Stimulated activated CD4-positive, alpha-beta T cell treated with anti-CD3 and anti-CD28 coated beads, TNF-alpha, amount 100 ng/mL, for 1 hour (primary cell): ENCODE measurements around the gene WASHC2A.
"Not testable (repeated sequence)": the region's sequence is repeated elsewhere in the genome, so short reads cannot be mapped to it uniquely, and the experiment has no call there.

Experiments used
- DNase-seq, 3 donors: peaks; one replicate each; pipeline ENCODE4 v3.0.0-alpha.2; 2020; ENCODE audit warnings: low read depth in 3 of 3, low spot score in 1 of 3

WASHC2A gene

GRCh38 chr10:50143512-50144174 lies 75.9 kb downstream of the WASHC2A start:
- DNase-seq: not testable (repeated sequence)

- not testable (repeated sequence) for DNase-seq
Observed at GRCh38 chr10:50145575-50145974, 77.8 kb downstream of the WASHC2A start.

- no peak for DNase-seq
Observed at GRCh38 chr10:50152792-50153272, 85.1 kb downstream of the WASHC2A start.

GRCh38 chr10:50157868-50158267 lies 90.1 kb downstream of the WASHC2A start:
- DNase-seq: not testable (repeated sequence)

- not testable (repeated sequence) for DNase-seq
Observed at GRCh38 chr10:50159856-50160255, 92.1 kb downstream of the WASHC2A start.

GRCh38 chr10:50165038-50165437 lies 97.3 kb downstream of the WASHC2A start:
- not testable (repeated sequence) for DNase-seq

- DNase-seq: not testable (repeated sequence)
Observed at GRCh38 chr10:50167833-50168232, 100.1 kb downstream of the WASHC2A start.

GRCh38 chr10:50169506-50169905 lies 101.8 kb downstream of the WASHC2A start:
- DNase-seq: not testable (repeated sequence)

GRCh38 chr10:50174788-50175525 lies 107.2 kb downstream of the WASHC2A start:
- DNase-seq: not testable (repeated sequence)
